CD4-positive, alpha-beta T cell treated with Interleukin-15 for 1 hour (primary cell): ENCODE data around the gene SNRPN.
"Not testable (repeated sequence)": the region's sequence is repeated elsewhere in the genome, so short reads cannot be mapped to it uniquely, and the experiment has no call there.

ENCODE experiments used
- DNase-seq: peaks from one replicate; pipeline ENCODE4 v3.0.0-alpha.2; 2020

SNRPN gene

GRCh38 chr15:24971772-24972171 is 17.0 kb downstream of the SNRPN start:
- DNase-seq = no peak

GRCh38 chr15:24972707-24973106 is 17.9 kb downstream of the SNRPN start:
- DNase-seq = not testable (repeated sequence)

GRCh38 chr15:24976932-24977331 is 22.1 kb downstream of the SNRPN start:
- no peak for DNase-seq

DNA sequence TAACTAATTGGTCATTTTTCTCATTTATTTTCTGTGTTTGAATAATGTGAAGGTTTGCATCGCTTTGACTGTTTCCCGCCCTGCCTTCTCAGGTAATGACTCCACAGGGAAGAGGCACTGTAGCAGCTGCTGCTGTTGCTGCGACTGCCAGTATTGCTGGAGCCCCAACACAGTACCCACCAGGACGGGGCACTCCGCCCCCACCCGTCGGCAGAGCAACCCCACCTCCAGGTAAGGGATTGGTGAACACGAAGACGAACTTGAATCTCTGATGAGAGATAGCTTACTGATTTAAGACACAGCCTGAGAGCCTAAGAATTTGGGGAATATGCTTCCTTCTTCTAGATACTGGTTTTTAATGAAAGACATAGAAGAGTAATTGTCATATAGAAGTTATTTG is 22.9 kb downstream of the SNRPN start:
- DNase-seq = no peak

DNA sequence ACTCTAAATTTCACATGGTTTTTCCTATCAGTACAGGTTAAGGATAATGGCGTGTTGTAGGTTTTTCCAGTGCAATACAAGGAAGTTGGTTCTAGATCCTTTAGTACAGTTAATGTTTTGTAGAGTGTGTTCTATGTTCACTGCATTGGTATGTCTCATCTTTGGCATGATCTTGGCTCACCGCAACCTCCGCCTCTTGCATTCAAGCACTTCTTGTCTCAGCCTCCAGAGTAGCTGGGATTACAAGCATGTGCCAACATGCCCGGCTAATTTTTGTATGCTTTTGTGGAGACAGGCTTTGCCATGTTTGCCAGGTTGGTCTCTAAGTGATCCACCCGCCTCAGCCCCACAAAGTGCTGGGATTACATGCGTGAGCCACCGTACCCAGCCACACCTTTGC is 30.4 kb downstream of the SNRPN start:
- no peak for DNase-seq

GRCh38 chr15:24986653-24987052 is 31.9 kb downstream of the SNRPN start:
- DNase-seq = no peak

DNA sequence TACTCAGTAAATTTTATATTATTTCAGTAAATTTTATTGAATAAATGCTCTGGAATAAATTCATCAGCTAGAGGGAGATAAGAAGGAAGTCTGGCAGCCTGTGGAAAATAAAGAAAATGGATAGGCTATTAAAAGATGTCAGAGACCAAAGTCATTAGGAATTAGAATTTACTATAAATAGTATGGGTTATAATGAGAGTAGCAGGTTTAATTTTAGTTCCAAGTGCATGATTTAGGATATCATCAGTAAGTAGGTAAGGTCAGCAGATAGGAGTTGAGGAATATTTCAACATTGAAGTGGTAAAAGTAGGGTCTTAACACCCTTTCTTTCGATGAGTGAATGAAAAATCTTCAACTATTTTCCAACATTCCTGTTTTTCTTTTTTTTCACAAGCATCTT is 64.6 kb downstream of the SNRPN start:
- no peak for DNase-seq

- DNase-seq = no peak
Measured at GRCh38 chr15:25022233-25022632, 67.4 kb downstream of the SNRPN start.
